Peyer's patch (tissue), 4 donors: ENCODE results near the gene PCSK1N. TPM values are rescaled to one million over a fixed set of nuclear protein-coding genes. Genes with fewer than 3 reads are reported as not detected.

Experiments
- DNase-seq, 3 donors: peaks; one replicate each; pipeline ENCODE4 v3.0.0-alpha.2; 2017 to 2019
- H3K27ac ChIP-seq, 4 donors: fragments of 200-600 bp; sonication (generic); one replicate each; pipeline ENCODE4 v1.5.1; 2016 to 2019
- H3K27me3 ChIP-seq, 2 donors: fragments of 200-600 bp; sonication (generic); one replicate each; pipeline ENCODE4 v1.5.1; 2019
- H3K36me3 ChIP-seq, 3 donors: fragments of 200-600 bp; sonication (generic); one replicate each; pipeline ENCODE4 v1.5.1; 2016 to 2019
- H3K4me1 ChIP-seq, 4 donors: fragments of 200-600 bp; sonication (generic); one replicate each; pipeline ENCODE4 v1.5.1; 2016 to 2019
- H3K4me3 ChIP-seq, 4 donors: fragments of 200-600 bp; sonication (generic); 1 replicate in 3 of 4; 2 replicates in 1 of 4; pipeline ENCODE4 v1.5.1; 2016 to 2019; ENCODE audit warnings: mild to moderate bottlenecking in 1 of 4
- H3K9me3 ChIP-seq, 4 donors: fragments of 200-600 bp; sonication (generic); one replicate each; pipeline ENCODE4 v1.5.1; 2016 to 2019; ENCODE audit warnings: mild to moderate bottlenecking in 1 of 4
- POLR2A ChIP-seq, 2 donors: fragments of 450-650 bp; IDR thresholded peaks; one replicate each; pipeline ENCODE4 v1.5.1; 2017; ENCODE audit warnings: antibody characterized with exemption in 2 of 2, mild to moderate bottlenecking in 2 of 2, moderate library complexity in 2 of 2
- total RNA-seq, 4 donors: library from RNA; depleted of rRNA; stranded (reverse); fragments of >200 nt; gene quantifications; one replicate each; pipeline ENCODE4 v1.1.0, GENCODE V29; 2016
- TF ChIP-seq, protein P1 (sequence below), 6 experiments: fragments of 450-650 bp in 4 of 6; fragments of 200-600 bp in 2 of 6; sonication (generic) in 1 of 6; IDR thresholded peaks; one replicate each; pipeline ENCODE4 v1.5.1; 2017 to 2019; ENCODE audit warnings: antibody characterized with exemption in 6 of 6, mild to moderate bottlenecking in 3 of 6, moderate library complexity in 1 of 6

Gene PCSK1N
- total RNA-seq, 4 donors from 2014 or later = 19.0 to 49.2 (median 33.5) TPM; not detected in 1

DNA sequence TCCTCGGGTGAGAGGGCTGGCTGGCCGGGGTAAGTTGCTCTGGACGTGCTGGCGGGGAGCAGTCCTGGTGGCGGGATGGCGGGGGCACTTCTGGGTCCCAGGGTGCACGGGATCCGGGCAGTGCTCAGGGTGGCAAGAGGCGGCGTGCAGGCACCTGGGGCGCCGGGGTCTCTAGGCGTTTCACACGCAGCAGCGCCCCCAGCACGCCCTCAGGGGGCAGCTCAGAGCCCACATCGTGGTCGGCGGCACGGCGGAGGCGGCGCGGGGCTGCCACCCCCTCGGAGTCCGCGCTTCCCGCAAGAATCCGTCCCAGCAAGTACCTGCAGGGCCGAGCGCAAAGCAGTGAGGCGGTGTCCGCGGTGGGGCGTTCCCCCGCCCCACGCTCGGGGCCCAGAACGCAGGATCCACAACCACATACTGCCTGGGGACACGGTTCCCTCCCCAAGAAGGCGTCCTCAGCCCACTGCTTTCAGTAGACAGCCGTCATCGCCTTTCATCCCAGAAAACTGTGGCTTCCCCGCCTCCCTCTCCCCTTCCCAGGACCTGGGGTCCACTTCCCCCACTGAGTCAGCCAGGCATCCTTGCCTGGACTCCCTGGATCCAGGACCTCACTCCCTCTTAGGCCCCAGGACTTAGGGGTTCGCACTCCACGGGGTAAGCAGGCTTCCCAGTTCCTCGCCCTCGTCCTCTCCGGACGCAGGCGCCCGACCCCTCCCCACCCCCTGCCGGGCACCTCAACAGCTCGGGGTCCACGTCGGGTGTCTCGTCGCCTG is 4.1 kb downstream of the PCSK1N start:
- Histone ChIP-seq H3K27ac (no peak overlapping the region), H3K9me3 (no peaks in the 10 kb centered on the region), H3K36me3 (no peaks in the 10 kb centered on the region), H3K4me3 (no peak overlapping the region), H3K27me3 (no peaks in the 10 kb centered on the region), H3K4me1 (no peaks in the 10 kb centered on the region)
- no peak for DNase-seq
- TF ChIP-seq, protein P1, sequence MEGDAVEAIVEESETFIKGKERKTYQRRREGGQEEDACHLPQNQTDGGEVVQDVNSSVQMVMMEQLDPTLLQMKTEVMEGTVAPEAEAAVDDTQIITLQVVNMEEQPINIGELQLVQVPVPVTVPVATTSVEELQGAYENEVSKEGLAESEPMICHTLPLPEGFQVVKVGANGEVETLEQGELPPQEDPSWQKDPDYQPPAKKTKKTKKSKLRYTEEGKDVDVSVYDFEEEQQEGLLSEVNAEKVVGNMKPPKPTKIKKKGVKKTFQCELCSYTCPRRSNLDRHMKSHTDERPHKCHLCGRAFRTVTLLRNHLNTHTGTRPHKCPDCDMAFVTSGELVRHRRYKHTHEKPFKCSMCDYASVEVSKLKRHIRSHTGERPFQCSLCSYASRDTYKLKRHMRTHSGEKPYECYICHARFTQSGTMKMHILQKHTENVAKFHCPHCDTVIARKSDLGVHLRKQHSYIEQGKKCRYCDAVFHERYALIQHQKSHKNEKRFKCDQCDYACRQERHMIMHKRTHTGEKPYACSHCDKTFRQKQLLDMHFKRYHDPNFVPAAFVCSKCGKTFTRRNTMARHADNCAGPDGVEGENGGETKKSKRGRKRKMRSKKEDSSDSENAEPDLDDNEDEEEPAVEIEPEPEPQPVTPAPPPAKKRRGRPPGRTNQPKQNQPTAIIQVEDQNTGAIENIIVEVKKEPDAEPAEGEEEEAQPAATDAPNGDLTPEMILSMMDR (IDR thresholded peaks at IDR 0.05) = no peak
- TF ChIP-seq POLR2A (IDR thresholded peaks at IDR 0.05) = no peak

GRCh38 chrX:48829016-48829735 is 6.2 kb downstream of the PCSK1N start:
- Histone ChIP-seq H3K27me3 (no peaks in the 10 kb centered on the region), H3K9me3 (no peaks in the 10 kb centered on the region), H3K4me1 (no peaks in the 10 kb centered on the region), H3K36me3 (peaks cover 0 to 4% (median 0%) of the 10 kb centered on the region in 3 donors), H3K4me3 (no peak overlapping the region), H3K27ac (no peak overlapping the region)
- TF ChIP-seq POLR2A (IDR thresholded peaks at IDR 0.05) = no peak
- TF ChIP-seq, protein P1 (IDR thresholded peaks at IDR 0.05) = no peak
- no peak for DNase-seq

GRCh38 chrX:48827654-48827968 is 7.8 kb downstream of the PCSK1N start:
- peaks cover 0 to 10% (median 0%) of the 10 kb centered on the region in 3 donors for H3K36me3 ChIP-seq
- H3K4me3 ChIP-seq = no peak overlapping the region
- DNase-seq = no peak
- H3K4me1 ChIP-seq = no peaks in the 10 kb centered on the region
- TF ChIP-seq POLR2A (IDR thresholded peaks at IDR 0.05) = no peak
- TF ChIP-seq, protein P1 (IDR thresholded peaks at IDR 0.05) = no peak
- no peaks in the 10 kb centered on the region for H3K27me3 ChIP-seq
- H3K27ac ChIP-seq = no peak overlapping the region
- no peaks in the 10 kb centered on the region for H3K9me3 ChIP-seq

- Histone ChIP-seq H3K36me3 (peaks cover 0 to 10% (median 0%) of the 10 kb centered on the region in 3 donors), H3K9me3 (no peaks in the 10 kb centered on the region), H3K4me3 (no peak overlapping the region), H3K4me1 (no peaks in the 10 kb centered on the region), H3K27ac (no peak overlapping the region), H3K27me3 (no peaks in the 10 kb centered on the region)
- DNase-seq = no peak
- TF ChIP-seq, protein P1 (IDR thresholded peaks at IDR 0.05) = no peak
- TF ChIP-seq POLR2A (IDR thresholded peaks at IDR 0.05) = no peak
Observed at GRCh38 chrX:48826876-48827653, 8.3 kb downstream of the PCSK1N start.

DNA sequence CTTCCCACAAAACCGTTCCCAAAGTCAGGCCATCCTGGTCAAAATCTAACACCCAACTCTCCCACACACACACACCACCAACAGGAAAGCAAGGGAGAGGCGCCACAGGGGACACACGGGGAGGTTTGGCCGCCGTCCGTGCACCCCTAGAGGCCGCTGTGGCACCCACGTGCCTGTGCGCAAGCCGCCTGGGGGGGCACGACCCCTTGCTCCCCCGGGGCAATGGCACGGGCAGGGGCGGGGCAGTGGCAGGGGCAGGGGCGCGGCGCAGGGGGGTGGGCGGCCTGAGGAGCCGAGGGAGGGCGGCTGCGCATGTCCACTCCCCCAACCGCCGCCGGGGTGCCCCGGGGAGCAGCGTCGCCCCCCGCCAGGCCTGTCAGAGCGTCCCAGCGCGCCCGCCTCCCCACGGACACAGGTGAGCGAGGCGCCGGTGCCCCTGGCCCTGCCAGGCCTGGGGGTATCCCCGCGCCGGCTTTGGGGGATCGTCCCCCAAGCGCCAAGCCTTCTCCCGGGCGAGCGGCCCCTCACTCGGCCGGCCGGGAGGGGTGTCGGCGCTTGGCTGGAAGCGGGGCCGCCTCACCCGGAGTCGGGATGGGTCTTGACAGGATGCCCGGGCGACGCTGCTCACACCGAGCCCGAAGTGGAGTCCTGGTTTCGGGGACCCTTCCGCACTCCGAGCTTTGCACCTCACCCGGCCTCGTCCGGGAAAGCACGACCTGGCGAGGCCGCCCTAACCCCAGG is 9.1 kb downstream of the PCSK1N start, which contains the start of gene ERAS:
ERAS (plus strand) TSS at position 379 of the 741 bp plus-strand sequence. CDS start 2,611 bp downstream, outside the sequence.
- H3K36me3 ChIP-seq = peaks cover 0 to 10% (median 0%) of the 10 kb centered on the region in 3 donors
- no peak for DNase-seq

More for the DNA sequence above, 9.1 kb downstream of the PCSK1N start, which contains the start of gene ERAS:
- Histone ChIP-seq H3K4me3 (peak within 1 kb of the TSS in 1 of 4 donors; percentile 9), H3K9me3 (no peaks in the 10 kb centered on the region), H3K4me1 (no peaks in the 10 kb centered on the region), H3K27ac (no peak within 1 kb of the TSS), H3K27me3 (no peaks in the 10 kb centered on the region)
- no peak for TF ChIP-seq POLR2A (IDR thresholded peaks at IDR 0.05)
- TF ChIP-seq, protein P1 (IDR thresholded peaks at IDR 0.05) = no peak
